Mucosa of stomach (tissue), 1 donor: ENCODE measurements around the gene HORMAD2.

ENCODE experiments used
- H3K27me3 ChIP-seq: one replicate; pipeline ENCODE4 v1.7.0; 2013; ENCODE audit warnings: mild to moderate bottlenecking, low read length; ENCODE audit not compliant: control insufficient read depth, insufficient read depth
- H3K36me3 ChIP-seq: one replicate; pipeline ENCODE4 v1.7.0; 2013; ENCODE audit warnings: low read length; ENCODE audit not compliant: control insufficient read depth, insufficient read depth
- H3K4me1 ChIP-seq: one replicate; pipeline ENCODE4 v1.7.0; 2013; ENCODE audit warnings: mild to moderate bottlenecking, low read length; ENCODE audit not compliant: control insufficient read depth, insufficient read depth
- H3K4me3 ChIP-seq: one replicate; pipeline ENCODE4 v1.7.0; 2013; ENCODE audit warnings: low read length
- H3K9ac ChIP-seq: one replicate; pipeline ENCODE4 v1.7.0; 2013; ENCODE audit warnings: mild to moderate bottlenecking, low read length, moderate library complexity
- H3K9me3 ChIP-seq: one replicate; pipeline ENCODE4 v1.7.0; 2013; ENCODE audit warnings: mild to moderate bottlenecking, low read length, moderate library complexity; ENCODE audit not compliant: control insufficient read depth
- donor health status: Pancreatic carcinoma.

The HORMAD2 gene

GRCh38 chr22:30118291-30118690 is 38.0 kb downstream of the HORMAD2 start:
- Histone ChIP-seq H3K4me3 (no peak overlapping the region), H3K36me3 (no peaks in the 10 kb centered on the region), H3K4me1 (no peaks in the 10 kb centered on the region), H3K9me3 (no peaks in the 10 kb centered on the region), H3K9ac (no peak overlapping the region), H3K27me3 (no peaks in the 10 kb centered on the region)

DNA sequence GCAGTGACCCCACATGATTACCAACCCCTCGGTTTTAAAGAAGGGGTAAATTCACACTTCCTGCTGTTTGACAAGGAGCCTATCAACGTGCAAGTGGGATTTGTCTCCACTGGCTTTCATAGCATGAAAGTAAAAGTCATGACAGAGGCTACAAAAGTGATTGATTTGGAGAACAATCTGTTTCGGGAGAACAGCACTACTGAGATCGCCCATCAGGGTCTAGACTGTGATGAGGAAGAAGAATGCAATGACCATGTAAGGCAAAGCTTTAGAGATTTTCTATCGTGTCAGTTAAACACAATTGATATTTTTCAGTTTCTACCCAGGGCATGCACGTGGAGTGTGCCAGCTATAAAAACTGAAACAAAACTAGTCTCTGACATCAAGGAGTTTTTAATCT is 41.7 kb downstream of the HORMAD2 start:
- Histone ChIP-seq H3K4me3 (no peak overlapping the region), H3K27me3 (no peaks in the 10 kb centered on the region), H3K4me1 (no peaks in the 10 kb centered on the region), H3K9ac (no peak overlapping the region), H3K9me3 (no peaks in the 10 kb centered on the region), H3K36me3 (no peaks in the 10 kb centered on the region)

- no peaks in the 10 kb centered on the region for H3K36me3 ChIP-seq
- H3K9me3 ChIP-seq, result no peaks in the 10 kb centered on the region
- H3K4me3 ChIP-seq, result no peak overlapping the region
- no peaks in the 10 kb centered on the region for H3K27me3 ChIP-seq
- H3K4me1 ChIP-seq, result no peaks in the 10 kb centered on the region
- no peak overlapping the region for H3K9ac ChIP-seq
These were observed 43.2 kb downstream of the HORMAD2 start for GRCh38 chr22:30123463-30123862.

- Histone ChIP-seq H3K4me1 (no peaks in the 10 kb centered on the region), H3K9ac (no peak overlapping the region), H3K27me3 (no peaks in the 10 kb centered on the region), H3K9me3 (no peaks in the 10 kb centered on the region), H3K36me3 (no peaks in the 10 kb centered on the region), H3K4me3 (no peak overlapping the region)
These were observed 47.5 kb downstream of the HORMAD2 start for GRCh38 chr22:30127749-30128166.

GRCh38 chr22:30128511-30128910 is 48.2 kb downstream of the HORMAD2 start:
- no peaks in the 10 kb centered on the region for H3K9me3 ChIP-seq
- H3K36me3 ChIP-seq, result no peaks in the 10 kb centered on the region
- H3K4me3 ChIP-seq, result no peak overlapping the region
- no peak overlapping the region for H3K9ac ChIP-seq
- no peaks in the 10 kb centered on the region for H3K4me1 ChIP-seq
- no peaks in the 10 kb centered on the region for H3K27me3 ChIP-seq

DNA sequence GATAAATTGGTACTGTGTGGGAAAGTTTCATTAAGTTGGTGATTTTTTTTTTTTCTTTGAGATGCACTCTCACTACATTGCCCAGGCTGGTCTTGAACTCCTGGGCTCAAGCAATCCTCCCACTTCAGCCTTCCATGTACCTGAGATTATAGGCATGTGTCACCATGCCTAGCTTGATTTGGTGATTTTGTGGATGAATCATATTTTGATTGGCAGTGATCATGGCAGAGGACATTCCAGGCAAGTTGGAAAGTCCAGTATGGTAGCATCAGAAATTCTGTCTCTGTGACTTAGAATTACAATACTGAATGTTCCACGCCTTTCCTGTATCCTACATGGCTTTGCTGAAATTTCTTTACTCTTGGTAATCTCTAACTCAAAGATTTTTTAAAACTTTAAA is 49.4 kb downstream of the HORMAD2 start:
- no peak overlapping the region for H3K9ac ChIP-seq
- no peak overlapping the region for H3K4me3 ChIP-seq
- no peaks in the 10 kb centered on the region for H3K27me3 ChIP-seq
- no peaks in the 10 kb centered on the region for H3K36me3 ChIP-seq
- H3K4me1 ChIP-seq, result no peaks in the 10 kb centered on the region
- no peaks in the 10 kb centered on the region for H3K9me3 ChIP-seq

GRCh38 chr22:30132290-30132996 is 52.2 kb downstream of the HORMAD2 start:
- H3K36me3 ChIP-seq, result no peaks in the 10 kb centered on the region
- H3K27me3 ChIP-seq, result no peaks in the 10 kb centered on the region
- H3K9me3 ChIP-seq, result no peaks in the 10 kb centered on the region
- no peak overlapping the region for H3K4me3 ChIP-seq
- no peaks in the 10 kb centered on the region for H3K4me1 ChIP-seq
- no peak overlapping the region for H3K9ac ChIP-seq

DNA sequence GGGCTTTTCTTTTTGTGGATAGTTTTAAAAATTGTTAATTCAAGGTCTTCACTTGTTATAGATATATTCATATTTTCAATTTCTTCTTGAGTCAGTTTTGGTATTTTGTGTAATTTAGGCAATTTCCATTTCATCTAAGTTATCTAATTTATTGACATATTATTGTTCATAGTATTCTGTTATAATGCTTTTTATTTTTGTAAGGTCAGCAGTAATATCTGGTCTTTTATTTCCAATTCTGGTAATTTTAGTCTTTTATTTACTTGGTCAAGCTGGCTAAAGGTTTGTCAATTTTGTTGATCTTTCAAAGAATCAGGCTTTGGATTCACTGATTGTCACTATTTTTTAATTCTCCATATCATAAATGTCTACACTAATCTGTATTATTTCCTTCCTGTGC is 60.1 kb downstream of the HORMAD2 start:
- no peaks in the 10 kb centered on the region for H3K9me3 ChIP-seq
- no peaks in the 10 kb centered on the region for H3K36me3 ChIP-seq
- no peaks in the 10 kb centered on the region for H3K27me3 ChIP-seq
- H3K9ac ChIP-seq, result no peak overlapping the region
- H3K4me3 ChIP-seq, result no peak overlapping the region
- no peaks in the 10 kb centered on the region for H3K4me1 ChIP-seq

GRCh38 chr22:30143265-30143664 is 63.0 kb downstream of the HORMAD2 start:
- H3K9ac ChIP-seq, result no peak overlapping the region
- H3K36me3 ChIP-seq, result no peaks in the 10 kb centered on the region
- no peaks in the 10 kb centered on the region for H3K27me3 ChIP-seq
- no peaks in the 10 kb centered on the region for H3K9me3 ChIP-seq
- H3K4me3 ChIP-seq, result no peak overlapping the region
- no peaks in the 10 kb centered on the region for H3K4me1 ChIP-seq

DNA sequence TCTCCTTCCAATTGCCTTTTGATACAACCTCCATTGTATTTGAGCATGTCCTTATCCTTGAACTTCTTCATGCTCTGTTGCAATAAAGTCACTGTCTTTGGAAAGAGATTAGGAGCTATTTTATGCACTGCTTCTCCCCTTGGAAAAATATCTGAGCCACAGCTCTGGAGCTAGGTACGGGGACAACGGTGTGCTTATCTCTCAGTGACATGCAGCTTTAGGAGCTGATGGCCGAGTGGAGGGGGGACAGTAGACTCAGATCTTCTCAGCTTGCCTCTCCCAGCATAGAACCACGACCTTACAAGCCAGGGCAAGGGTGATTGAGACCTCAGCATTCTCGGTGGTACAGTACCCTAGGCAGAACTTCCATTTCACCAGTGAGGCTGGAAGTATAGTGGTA is 64.1 kb downstream of the HORMAD2 start:
- Histone ChIP-seq H3K9ac (no peak overlapping the region), H3K4me1 (no peaks in the 10 kb centered on the region), H3K4me3 (no peak overlapping the region), H3K27me3 (no peaks in the 10 kb centered on the region), H3K9me3 (no peaks in the 10 kb centered on the region), H3K36me3 (no peaks in the 10 kb centered on the region)

DNA sequence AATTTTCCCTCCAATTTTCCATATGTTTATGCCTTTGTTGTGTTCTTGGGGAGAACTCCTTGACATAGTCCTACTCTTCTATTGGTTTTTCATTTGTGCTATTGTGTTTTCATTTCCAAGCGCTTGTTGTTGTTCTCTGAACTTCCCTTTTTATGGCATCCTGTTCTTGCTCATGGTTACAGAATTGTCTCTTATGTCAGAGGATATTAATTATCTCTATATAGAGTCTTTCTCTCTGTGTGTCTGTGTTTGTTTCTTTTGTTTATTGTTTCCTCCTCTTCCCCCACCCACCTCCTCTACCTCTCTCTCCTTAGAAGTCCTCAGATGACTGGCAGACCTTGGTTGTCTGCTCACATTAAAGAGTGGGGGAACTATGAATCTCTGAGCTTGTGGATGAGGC is 69.9 kb downstream of the HORMAD2 start:
- Histone ChIP-seq H3K4me3 (no peak overlapping the region), H3K4me1 (no peaks in the 10 kb centered on the region), H3K36me3 (no peaks in the 10 kb centered on the region), H3K9me3 (no peaks in the 10 kb centered on the region), H3K27me3 (no peaks in the 10 kb centered on the region), H3K9ac (no peak overlapping the region)

DNA sequence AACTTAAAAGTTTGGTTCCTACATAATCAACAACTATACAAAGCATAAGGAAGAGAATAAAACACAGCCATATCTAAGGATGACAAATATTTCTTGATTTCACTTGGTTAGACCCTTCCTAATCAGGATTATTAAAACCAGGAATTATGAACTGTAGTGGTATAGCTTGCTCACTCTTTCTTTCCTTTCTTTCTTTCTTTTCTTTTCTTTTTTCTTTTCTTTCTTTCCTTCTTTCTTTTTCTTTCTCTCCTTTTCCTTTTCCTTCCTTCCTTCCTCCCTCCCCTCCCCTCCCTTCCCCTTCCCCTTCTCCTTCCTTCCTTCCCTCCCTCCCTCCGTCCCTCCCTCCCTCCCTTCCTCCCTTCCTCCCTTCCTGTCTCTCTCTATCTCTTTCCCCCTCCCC is 78.0 kb downstream of the HORMAD2 start:
- Histone ChIP-seq H3K4me1 (no peaks in the 10 kb centered on the region), H3K9ac (no peak overlapping the region), H3K9me3 (no peaks in the 10 kb centered on the region), H3K4me3 (no peak overlapping the region), H3K36me3 (no peaks in the 10 kb centered on the region), H3K27me3 (no peaks in the 10 kb centered on the region)
